Raji (cell line): ENCODE results near the gene HSPB7.

Experiments used
- POLR2A ChIP-seq: IDR thresholded peaks from 2 replicates; pipeline ENCODE4 v1.6.1; 2011; ENCODE audit warnings: low read depth, low read length, control low read depth; ENCODE audit not compliant: insufficient read depth

HSPB7 gene

DNA sequence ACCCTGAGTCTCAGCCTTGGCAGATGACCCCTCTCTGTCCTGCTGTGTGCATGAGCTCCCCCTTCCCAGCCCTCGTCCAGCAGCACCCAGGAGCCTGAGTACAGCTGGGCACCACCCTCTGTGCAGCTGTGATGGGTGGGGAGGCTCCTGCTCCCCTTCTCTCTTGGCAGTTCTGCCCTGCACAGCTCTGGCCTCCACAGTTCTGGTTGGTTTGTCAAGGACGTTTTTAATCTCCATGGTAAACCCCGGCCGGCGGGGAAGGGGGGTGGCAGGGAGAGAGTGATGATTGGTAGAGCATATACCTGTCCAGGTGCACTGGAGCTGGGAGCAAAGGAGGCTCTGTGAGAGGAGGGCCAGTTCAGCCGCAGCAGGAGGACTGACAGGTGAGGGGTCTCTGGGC, 3.8 kb upstream of the HSPB7 start, which contains the start of gene CLCNKA:
TSS of gene CLCNKA (plus strand) at position 356 of the 400 bp plus-strand sequence. CDS start 584 bp downstream, outside the sequence.
- no peak for TF ChIP-seq POLR2A

DNA sequence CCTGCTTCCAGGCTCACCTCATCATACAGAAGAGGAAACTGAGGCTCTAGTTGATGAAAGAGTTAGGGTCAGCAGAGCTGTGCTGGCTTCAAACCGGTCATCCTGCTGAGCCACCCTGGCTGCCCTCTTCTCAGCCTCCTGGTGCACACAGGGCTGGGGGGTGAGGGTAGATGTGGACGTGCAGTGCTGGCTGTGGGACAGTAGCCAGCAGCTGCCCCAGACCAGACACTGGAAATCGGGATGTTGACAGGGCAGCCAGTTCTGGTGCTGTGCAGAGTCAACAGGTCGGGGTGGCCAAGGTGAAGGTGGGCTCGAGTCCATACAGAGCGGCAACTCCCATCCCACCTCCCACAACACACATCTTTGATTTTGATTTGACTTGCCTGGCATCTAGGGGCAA, 2.5 kb upstream of the HSPB7 start:
- TF ChIP-seq POLR2A, result no peak

DNA sequence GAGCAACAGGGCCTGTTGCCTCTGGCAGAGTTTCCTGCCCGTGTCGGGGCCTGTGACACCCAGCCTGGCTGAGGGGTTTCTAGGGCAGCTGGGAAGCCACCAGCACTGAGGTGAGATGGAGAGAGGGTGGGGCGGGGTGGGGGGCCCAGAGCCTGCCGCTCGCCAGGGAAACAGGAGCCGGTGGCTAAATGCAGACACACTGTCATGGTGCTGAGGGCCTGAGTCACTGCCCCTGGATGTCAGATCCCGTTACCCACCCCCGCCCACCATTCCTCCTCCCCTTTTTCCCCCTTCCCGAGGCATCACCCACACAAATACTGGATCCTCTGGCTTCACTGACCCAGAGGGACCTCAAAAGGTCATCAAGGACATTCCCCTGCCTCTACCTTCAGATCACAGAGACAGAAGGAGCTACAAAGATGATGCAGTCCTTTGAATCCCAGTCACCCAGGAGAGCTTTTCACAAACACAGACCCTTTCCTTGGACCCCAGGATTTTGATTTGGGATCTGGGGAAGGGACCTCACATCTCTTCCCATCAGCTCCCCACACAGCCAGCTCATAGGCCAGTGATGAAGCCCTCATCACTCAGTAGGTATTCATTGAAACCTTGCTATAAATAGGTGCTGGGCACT, 1.9 kb upstream of the HSPB7 start:
- TF ChIP-seq POLR2A, result no peak

DNA sequence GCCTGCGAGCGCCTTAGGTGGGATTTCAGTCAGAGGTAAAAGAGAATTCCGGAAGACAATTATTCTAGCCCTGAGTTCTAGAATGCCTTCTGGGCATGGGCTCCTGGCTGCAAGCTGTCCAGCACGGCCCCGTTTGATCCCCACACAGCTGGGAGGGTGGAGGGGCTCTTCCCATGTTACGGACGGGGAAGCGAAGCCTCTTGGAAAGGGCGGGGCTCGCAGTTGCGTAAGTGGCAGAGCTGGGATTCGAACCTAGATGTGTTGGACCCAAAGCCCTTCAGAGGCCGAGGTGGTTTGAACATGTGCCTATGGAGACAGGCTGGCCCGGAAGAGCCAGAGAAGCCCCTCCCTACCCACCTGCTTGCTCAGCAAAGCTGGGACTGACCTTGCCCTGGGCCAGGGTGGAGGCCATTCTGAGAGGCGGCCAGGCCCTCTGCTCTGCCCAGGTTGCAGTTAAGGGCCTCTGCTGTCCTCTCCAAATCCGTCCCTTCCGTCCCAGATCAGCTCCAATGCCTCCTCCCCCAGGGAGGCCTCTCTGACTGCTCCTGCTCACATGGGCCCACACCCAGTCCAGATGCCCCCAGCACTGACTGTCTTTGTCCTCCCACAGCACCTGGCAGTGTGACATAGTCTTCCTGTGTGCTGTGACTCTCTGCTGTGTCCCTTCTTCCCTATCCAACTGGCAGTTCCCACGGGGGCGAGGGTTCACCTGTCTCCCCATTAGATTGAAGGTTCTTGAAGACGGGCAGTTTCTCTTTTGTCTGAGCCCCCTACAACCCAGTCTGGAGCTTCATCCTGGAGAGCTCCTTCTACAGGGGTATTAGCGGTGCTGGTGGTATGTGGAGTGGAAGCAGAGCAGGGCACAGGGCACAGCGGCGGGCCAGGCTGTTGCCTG, 1.2 kb upstream of the HSPB7 start:
- no peak for TF ChIP-seq POLR2A

DNA sequence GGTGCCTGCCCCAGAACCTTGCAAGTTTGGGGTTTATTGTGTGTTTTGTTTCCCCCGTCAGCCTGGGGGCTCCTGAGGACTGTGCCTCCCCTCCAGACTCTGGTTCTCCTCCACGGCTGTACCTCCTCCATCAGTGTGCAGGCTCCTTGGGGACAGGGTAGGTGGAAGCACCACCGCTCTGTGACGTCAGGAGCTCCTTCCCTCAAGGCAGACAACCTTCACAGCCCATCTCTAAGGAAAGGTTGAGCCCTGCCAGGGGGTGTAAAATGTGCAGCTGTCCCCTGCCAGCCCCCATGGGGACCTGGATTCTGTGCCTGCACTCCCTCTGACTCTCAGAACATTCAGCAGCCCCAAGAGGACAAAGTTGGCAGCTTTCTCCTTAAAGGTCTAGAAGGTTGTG, 465 bp upstream of the HSPB7 start:
- no peak for TF ChIP-seq POLR2A

DNA sequence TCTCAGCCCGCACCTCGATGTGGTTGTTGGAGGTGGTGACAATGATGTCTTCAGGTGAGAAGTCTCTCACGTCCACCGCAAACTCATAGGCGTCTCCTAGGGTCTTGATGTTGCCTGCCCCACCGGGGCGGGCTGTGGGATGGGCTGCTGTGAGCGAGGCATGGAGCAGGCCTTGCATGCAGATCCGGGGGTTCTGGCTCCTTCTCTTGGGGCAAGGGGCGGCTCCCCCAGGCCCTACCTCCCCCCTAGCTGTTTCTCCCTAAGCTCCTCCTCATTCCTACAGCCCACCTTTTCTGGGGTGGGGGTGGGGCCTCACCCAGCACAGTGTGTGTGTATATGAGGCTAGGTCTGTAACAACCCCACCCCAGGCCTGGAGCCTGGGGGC, 775 bp downstream of the HSPB7 start:
- TF ChIP-seq POLR2A, result no peak

DNA sequence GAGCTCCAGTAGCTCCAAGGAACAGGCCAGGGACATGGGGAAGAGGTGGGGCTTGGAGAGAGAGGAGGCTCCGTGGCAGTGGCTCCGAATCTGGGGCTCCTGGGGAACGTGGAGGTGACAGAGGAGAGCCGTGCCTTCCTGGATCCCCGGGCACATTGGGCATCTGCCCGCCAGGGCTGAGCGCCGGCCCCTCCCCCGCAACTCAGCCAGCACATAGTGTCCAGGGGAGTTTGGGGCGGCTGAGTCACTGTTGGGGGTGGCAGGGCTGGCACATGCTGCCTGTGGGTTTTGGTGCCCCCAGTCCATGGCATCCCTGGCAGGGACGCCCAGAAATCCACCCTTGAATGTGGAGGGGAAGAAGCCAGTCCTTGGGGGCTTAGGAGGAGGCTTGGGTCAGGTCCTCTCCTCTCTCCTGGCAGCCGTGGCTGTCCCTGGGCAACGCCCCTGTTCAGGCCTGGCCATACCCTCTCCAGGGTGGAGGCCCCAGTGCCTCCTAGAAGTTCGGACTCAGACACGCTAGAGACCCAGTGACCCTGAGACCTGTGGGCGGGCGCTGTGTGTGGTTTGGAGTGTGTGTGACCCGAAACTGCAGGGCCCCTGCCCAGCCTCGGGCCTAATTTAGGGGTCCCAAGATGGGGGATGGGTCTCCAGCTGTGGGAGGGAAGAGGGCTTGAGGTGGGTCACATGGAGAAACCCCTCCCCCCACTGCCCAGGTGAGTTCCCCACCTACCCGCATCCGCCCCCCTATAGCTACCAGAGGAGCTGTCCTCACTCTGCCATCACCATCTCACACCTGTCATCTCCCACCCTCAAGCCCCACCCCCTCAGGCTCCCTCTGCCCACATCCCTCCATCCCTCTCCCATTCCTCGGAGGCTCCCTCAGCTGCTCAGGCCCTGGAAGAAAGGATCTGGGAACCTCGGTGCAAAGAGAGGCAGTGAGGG, 1.6 kb downstream of the HSPB7 start:
- no peak for TF ChIP-seq POLR2A

DNA sequence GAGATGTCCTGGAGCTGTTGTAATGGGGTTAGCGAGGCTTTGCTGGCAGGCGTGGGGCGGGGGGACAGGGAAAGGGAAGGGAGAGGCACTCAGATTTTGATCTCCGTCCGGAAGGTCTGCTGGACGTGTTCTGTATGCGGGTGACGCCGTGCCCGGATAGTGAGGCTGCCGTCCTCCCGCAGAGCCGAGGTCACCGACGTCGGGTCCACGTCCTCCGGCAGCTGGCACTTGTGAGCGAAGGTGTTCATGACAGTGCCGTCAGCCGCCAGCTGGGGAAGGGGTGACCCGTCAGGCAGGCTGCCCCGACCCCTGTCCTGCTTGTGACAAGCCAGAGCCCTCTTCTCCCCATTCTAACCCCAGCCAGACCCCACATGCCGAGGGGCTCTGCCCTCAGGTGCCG, 2.4 kb downstream of the HSPB7 start:
- no peak for TF ChIP-seq POLR2A

DNA sequence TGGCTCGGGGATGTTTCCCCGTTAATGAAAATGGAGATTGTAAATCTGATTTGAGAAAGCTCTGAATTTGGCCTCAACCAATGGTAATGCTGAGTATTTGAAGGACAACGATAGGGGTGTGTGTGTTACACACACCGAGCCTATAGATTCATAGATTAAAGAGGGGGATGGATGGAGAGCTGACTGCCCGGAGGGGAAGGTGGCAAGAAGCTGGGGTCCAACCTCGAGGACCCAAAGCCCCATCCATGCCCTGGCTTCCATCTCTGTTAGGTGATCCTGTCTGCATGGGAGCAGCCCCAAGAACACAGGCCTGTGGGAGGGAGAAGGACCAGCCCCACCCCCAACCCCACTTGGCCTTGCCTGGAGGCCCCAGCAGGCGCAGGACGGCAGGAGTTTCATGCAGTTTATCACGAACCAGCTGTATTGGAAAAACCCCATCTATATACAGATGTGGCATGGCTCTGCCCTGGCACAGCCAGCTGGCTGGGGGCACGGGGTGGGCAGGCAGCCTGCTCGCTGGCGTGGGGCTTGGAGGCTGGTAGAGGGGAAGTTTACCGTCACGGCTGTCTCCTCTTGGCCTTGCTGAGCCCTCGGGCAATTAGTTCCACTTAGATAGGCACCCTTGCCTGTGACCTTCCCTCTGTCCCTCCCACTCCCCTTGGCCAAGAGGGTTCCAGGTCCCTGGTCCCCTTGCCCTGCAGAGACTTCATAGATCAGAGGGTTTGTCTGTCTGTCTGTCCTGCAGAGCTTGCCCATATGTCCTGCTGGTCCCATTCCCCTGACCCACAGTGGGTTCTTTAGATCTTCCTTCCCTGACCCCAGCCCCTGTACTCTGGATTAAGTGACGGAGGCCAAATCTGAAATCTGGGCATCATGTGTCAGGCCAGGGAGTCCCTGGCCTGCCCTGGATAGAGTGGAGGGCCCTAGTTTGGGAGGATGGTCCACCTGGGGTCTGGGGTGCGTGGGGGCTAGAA, 3.0 kb downstream of the HSPB7 start:
- TF ChIP-seq POLR2A, result no peak

DNA sequence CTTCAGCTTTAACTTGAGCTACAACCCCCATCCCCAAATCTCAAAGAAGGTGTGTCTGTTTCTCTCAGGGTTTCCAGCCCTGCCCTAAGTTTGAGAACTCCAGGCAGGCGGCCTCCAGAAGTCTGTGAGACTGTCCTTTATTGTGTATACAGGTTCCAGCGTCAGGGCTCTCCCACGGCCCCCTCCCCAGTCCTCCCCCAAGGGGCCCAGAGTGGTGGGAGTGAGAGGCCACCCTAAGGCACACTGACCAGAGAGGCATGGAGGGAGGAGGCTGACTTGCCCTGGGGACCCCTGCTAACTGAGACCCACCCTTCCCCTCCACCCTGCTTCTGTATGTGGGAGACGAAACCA, 4.0 kb downstream of the HSPB7 start:
- TF ChIP-seq POLR2A, result no peak

DNA sequence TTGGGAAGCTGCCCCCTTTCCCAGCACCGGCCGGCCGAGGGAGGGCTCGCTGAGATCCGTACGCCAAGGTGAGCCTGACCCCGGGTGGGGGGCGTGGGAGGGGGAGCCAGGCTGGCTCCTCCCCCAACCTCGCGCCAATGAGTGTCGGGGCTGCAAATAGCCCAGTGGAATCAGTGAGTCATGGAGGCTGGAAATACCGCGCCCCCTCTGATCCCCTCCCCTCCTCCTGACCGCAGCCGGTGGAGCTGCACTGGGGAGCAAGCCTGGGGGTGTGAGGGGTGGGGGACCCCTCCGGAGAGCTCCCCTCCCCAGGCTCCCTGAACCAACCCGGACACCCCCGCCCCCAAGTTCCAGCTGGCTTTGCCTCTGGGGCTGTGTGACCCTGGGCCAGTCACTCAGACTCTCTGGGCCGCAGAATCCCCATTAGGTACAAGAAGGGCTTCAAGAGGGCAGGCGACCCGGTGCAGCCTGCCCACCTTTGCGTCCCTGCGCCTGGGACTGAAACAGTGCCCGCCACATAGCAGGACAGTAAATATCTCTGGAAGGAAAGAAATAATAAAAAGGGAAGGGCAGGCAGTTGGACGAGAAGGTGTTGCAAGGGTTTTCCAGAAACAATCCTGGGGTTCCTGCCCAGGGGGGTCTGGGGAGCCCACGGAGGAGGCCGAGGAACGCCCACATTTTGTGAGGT, 4.5 kb downstream of the HSPB7 start:
- TF ChIP-seq POLR2A, result no peak

DNA sequence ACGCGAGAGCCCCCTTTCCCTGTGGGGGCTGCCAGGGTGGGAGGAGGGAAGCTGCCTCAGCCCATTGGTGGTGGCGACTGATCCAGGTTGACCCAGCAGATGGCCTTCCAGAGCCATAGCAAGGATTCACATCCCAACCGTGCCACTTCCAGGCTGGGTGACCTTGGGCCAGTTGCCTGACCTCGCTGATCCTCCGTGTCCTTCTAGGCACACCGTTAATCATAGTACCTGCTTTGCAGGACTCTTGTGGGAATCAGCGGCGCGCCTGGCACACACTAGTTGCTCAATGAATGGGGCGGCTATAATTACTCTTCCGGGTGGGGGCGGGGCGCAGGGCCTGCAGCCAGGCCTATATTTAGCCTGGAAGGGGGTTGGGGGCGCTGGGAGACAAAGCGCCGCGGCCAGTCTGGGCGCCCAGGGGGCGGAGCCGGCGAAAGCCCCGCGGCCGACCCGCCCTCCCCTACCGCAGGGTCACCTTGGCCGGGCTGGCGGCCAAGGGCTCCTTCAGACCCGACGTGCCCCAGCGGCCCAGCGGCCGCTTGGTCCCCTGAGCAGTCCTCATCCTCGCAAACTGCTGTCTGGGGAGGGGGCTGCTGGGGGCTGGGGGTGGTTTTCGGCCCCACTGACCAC, 5.1 kb downstream of the HSPB7 start:
- TF ChIP-seq POLR2A, result peak; percentile 30; the same call in 1 of the 2 replicates

DNA sequence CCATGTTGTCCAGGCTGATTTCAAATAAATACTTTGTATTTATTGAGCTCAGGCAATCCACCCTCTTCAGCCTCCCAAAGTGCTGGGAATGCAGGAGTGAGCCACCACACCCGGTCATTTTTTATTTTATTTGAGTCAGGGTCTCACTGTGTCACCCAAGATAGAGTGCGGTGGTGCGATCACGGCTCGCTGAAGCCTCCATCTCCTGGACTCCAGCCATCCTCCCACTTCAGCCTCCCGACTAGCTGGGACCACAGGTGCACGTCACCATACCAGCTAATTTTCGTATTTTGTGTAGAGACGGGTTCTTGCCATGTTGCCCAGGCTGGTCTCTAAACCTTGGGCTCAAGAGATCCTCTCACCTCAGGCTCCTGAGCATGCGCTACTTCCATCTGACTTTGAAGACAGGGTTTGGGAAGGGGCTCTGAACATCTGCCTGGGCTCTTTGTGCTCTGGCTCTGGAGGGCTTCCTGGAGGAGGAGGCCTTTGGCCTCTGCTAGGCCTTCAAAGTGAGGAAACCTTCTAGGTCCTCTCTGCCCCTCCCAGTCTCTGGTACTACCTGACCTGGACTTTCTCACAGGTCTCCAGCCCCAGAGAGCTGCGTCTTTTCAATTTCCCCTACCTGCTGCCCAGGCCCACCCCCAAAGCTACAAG, 5.8 kb downstream of the HSPB7 start:
- no peak for TF ChIP-seq POLR2A
